GM18507 (cell line): Measurements from ENCODE around the gene POGLUT2.

Experiments used
- DNase-seq: peaks from one replicate; pipeline ENCODE4 v3.0.0; 2011; ENCODE audit warnings: low read depth; ENCODE audit not compliant: insufficient read length; ENCODE audit errors: extremely low spot score
- FAIRE-seq: peaks from 2 replicates; lab custom pipeline; 2011; peaks lifted over from hg19 to GRCh38; lab: Jason Lieb, UNC

POGLUT2 gene

GRCh38 chr13:102772042-102772425, 26.7 kb downstream of the POGLUT2 start:
- FAIRE-seq (no peak), DNase-seq (no peak)

- FAIRE-seq (no peak), DNase-seq (no peak)
Measured at GRCh38 chr13:102771298-102772041, 27.3 kb downstream of the POGLUT2 start.

- no peak for DNase-seq
- FAIRE-seq, result no peak
Measured at GRCh38 chr13:102770435-102770834, 28.3 kb downstream of the POGLUT2 start.

GRCh38 chr13:102769679-102770078, 29.1 kb downstream of the POGLUT2 start:
- FAIRE-seq (no peak), DNase-seq (no peak)

- DNase-seq (no peak), FAIRE-seq (no peak)
Measured at GRCh38 chr13:102768909-102769308, 29.9 kb downstream of the POGLUT2 start.

- DNase-seq (no peak), FAIRE-seq (no peak)
Measured at GRCh38 chr13:102763741-102764140, 35.0 kb downstream of the POGLUT2 start.

GRCh38 chr13:102761071-102761470, 37.7 kb downstream of the POGLUT2 start:
- FAIRE-seq (no peak), DNase-seq (no peak)

- DNase-seq, result no peak
- no peak for FAIRE-seq
Measured at GRCh38 chr13:102758842-102759241, 39.9 kb downstream of the POGLUT2 start.

GRCh38 chr13:102757006-102757405, 41.8 kb downstream of the POGLUT2 start:
- DNase-seq, result no peak
- no peak for FAIRE-seq

GRCh38 chr13:102751886-102752285, 46.9 kb downstream of the POGLUT2 start:
- no peak for FAIRE-seq
- DNase-seq, result no peak

GRCh38 chr13:102742506-102742905, 56.3 kb downstream of the POGLUT2 start:
- no peak for FAIRE-seq
- DNase-seq, result no peak

- no peak for FAIRE-seq
- DNase-seq, result no peak
Measured at GRCh38 chr13:102742101-102742500, 56.7 kb downstream of the POGLUT2 start.
